ENCODE results near the gene RP9. TPM values are rescaled to one million over a fixed set of nuclear protein-coding genes. Genes with fewer than 3 reads are reported as not detected.

Gene RP9
- total RNA-seq (10 to 100 TPM; 10.2 to 12.2 TPM), polyA plus RNA-seq (10 to 100 TPM in 1 of 2 donors, 1 to 10 TPM in 1; 7.8 to 13.4 TPM)
- long read RNA-seq, donor 1, transcript RP9-201 (6 exons, 1,121 nt) = major isoform, 18 of 30 reads
- long read RNA-seq, donor 1, partial matches to known transcripts = 11 of 30 reads
- long read RNA-seq, donor 1, other reads (novel, unspliced or antisense) = 0 of 30 reads
- long read RNA-seq, donor 2, transcript RP9-201 (6 exons, 1,121 nt) = major isoform, 8 of 8 reads
- long read RNA-seq, donor 2, partial matches to known transcripts = 0 of 8 reads
- long read RNA-seq, donor 2, other reads (novel, unspliced or antisense) = 0 of 8 reads
- long read RNA-seq, donor 3, transcript RP9-201 (6 exons, 1,121 nt) = major isoform, 15 of 15 reads
- long read RNA-seq, donor 3, partial matches to known transcripts = 0 of 15 reads
- long read RNA-seq, donor 3, other reads (novel, unspliced or antisense) = 0 of 15 reads
- long read RNA-seq, donor 4, transcript RP9-201 (6 exons, 1,121 nt) = major isoform, 9 of 9 reads
- long read RNA-seq, donor 4, partial matches to known transcripts = 0 of 9 reads
- long read RNA-seq, donor 4, other reads (novel, unspliced or antisense) = 0 of 9 reads
- long read RNA-seq, donor 5, transcript RP9-201 (6 exons, 1,121 nt) = major isoform, 28 of 30 reads
- long read RNA-seq, donor 5, partial matches to known transcripts = 0 of 30 reads
- long read RNA-seq, donor 5, other reads (novel, unspliced or antisense) = 0 of 30 reads

GRCh38 chr7:33109005-33109757 lies at the start of gene RP9:
Gene RP9 (minus strand): TSS chr7:33109404. CDS start chr7:33109372, 32 bp downstream.
- H3K4me3 ChIP-seq = peak within 1 kb of the TSS; percentile 100
- H3K9me3 ChIP-seq (ENCODE audit: control insufficient read depth in 4 of 4, insufficient read depth in 3 of 4, low read length in 3 of 4) = no peaks in the 10 kb centered on the region
- ATAC-seq (ENCODE audit: insufficient read depth, low FRiP score) (peak; percentile 95), DNase-seq (peak; percentile 86 to 89 (median 89))
- peak within 1 kb of the TSS; percentile 81 to 90 for H3K9ac ChIP-seq (ENCODE audit: insufficient read depth in 1 of 2, low read length in 2 of 2)
- no peaks in the 10 kb centered on the region for H3K27me3 ChIP-seq (ENCODE audit: control insufficient read depth in 3 of 3, insufficient read depth in 3 of 3, low read length in 2 of 3)
- H3K36me3 ChIP-seq (ENCODE audit: control insufficient read depth in 4 of 4, insufficient read depth in 4 of 4, low read length in 4 of 4) = no peaks in the 10 kb centered on the region
- H3K4me1 ChIP-seq (ENCODE audit: control insufficient read depth in 5 of 5, insufficient read depth in 5 of 5, low read length in 5 of 5) = peaks cover 5 to 22% (median 11%) of the 10 kb centered on the region in 5 donors
- H3K27ac ChIP-seq (ENCODE audit: low read depth in 1 of 2, low read length in 1 of 2) = peak within 1 kb of the TSS; percentile 89 to 90
- TF ChIP-seq CTCF (IDR thresholded peaks at IDR 0.05; ENCODE audit: control extremely low read depth, extremely low read depth) = peak; percentile 27
- WGBS, 2 donors = 0% methylated on average over 80 to 100 of the region's 100 CpGs

- ATAC-seq (ENCODE audit: insufficient read depth, low FRiP score) = no peak
- no peak overlapping the region for H3K9ac ChIP-seq (ENCODE audit: insufficient read depth in 1 of 2, low read length in 2 of 2)
- H3K27me3 ChIP-seq (ENCODE audit: control insufficient read depth in 3 of 3, insufficient read depth in 3 of 3, low read length in 2 of 3) = no peaks in the 10 kb centered on the region
- peak in 1 of 3 donors; percentile 2 for DNase-seq
- peak overlapping the region in 1 of 2 donors; percentile 9 for H3K27ac ChIP-seq (ENCODE audit: low read depth in 1 of 2, low read length in 1 of 2)
- H3K9me3 ChIP-seq (ENCODE audit: control insufficient read depth in 4 of 4, insufficient read depth in 3 of 4, low read length in 3 of 4) = no peaks in the 10 kb centered on the region
- H3K4me1 ChIP-seq (ENCODE audit: control insufficient read depth in 5 of 5, insufficient read depth in 5 of 5, low read length in 5 of 5) = peaks cover 0 to 9% (median 0%) of the 10 kb centered on the region in 5 donors
- no peaks in the 10 kb centered on the region for H3K36me3 ChIP-seq (ENCODE audit: control insufficient read depth in 4 of 4, insufficient read depth in 4 of 4, low read length in 4 of 4)
- TF ChIP-seq CTCF (IDR thresholded peaks at IDR 0.05; ENCODE audit: control extremely low read depth, extremely low read depth) = no peak
- WGBS, 2 donors = 49 to 76% methylated on average over 2 of the region's 2 CpGs
- H3K4me3 ChIP-seq = no peak overlapping the region
Observed at GRCh38 chr7:33157781-33158180, 48.6 kb upstream of the RP9 start.

- H3K4me1 ChIP-seq (ENCODE audit: control insufficient read depth in 5 of 5, insufficient read depth in 5 of 5, low read length in 5 of 5) = peaks cover 0 to 9% (median 0%) of the 10 kb centered on the region in 5 donors
- H3K27ac ChIP-seq (ENCODE audit: low read depth in 1 of 2, low read length in 1 of 2) = peak overlapping the region in 1 of 2 donors; percentile 45
- no peak for TF ChIP-seq CTCF (IDR thresholded peaks at IDR 0.05; ENCODE audit: control extremely low read depth, extremely low read depth)
- H3K9me3 ChIP-seq (ENCODE audit: control insufficient read depth in 4 of 4, insufficient read depth in 3 of 4, low read length in 3 of 4) = no peaks in the 10 kb centered on the region
- no peak overlapping the region for H3K9ac ChIP-seq (ENCODE audit: insufficient read depth in 1 of 2, low read length in 2 of 2)
- no peak overlapping the region for H3K4me3 ChIP-seq
- WGBS, 2 donors = 17 to 31% methylated on average over 1 of the region's 1 CpG
- DNase-seq (peak in 1 of 3 donors; percentile 4), ATAC-seq (ENCODE audit: insufficient read depth, low FRiP score) (no peak)
- H3K27me3 ChIP-seq (ENCODE audit: control insufficient read depth in 3 of 3, insufficient read depth in 3 of 3, low read length in 2 of 3) = no peaks in the 10 kb centered on the region
- H3K36me3 ChIP-seq (ENCODE audit: control insufficient read depth in 4 of 4, insufficient read depth in 4 of 4, low read length in 4 of 4) = no peaks in the 10 kb centered on the region
Observed at GRCh38 chr7:33157311-33157710, 48.1 kb upstream of the RP9 start.

All from lung (tissue), 16 donors.